Activated gamma-delta T cell treated with anti-CD3 and anti-CD28 coated beads, Interleukin-2, amount 50 U/mL, for 16 hours (primary cell): ENCODE measurements around the gene ALOX12.
A peak's percentile ranks its signal among the peaks of the same experiment; 100 is the strongest.

Experiments
- DNase-seq: peaks from one replicate; pipeline ENCODE4 v3.0.0-alpha.2; 2020; ENCODE audit warnings: low read depth

Gene ALOX12

DNA sequence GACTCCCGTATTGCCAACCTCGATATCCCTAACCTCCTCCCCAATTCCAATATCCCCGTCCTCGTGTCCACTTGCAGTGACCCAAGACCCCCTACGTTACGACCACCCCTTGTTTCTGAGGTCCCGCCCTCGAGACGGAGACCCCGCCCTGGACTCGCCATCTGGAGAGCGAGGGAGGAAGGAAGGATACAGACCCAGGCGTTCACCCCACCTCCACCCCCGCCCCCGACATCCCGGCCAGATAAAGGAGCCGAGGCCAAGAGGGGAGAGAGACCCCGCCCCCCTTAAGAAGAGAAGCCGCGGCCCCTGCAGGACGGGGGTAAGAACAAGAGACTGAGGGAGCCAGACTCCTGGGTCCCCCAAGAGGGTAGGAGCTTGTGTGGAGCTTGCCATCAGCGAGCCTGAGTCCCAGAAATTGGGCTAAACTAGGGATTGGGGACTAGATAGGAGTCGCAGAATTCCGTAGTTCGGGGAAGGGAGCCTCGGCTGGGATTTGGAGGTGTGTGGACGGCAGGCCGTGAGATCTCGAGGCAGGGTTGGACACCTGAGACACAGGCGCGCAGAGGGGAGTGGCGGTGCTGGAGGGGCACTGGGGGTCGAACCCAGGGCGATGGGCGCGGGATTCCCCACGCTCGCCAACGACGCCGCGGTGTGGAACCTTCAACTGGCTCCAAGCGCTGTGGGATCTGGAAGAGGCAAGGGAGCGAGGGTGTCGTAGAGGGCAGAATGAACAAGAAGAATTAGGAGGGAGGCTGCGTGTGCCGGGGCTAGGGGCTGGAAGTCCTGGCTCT lies 27.1 kb downstream of the ALOX12 start, which contains the start of gene BCL6B:
Gene BCL6B, plus strand, starts transcription at position 270 of the 791 bp plus-strand sequence. CDS start 622 bp downstream, outside the sequence.
- no peak for DNase-seq

DNA sequence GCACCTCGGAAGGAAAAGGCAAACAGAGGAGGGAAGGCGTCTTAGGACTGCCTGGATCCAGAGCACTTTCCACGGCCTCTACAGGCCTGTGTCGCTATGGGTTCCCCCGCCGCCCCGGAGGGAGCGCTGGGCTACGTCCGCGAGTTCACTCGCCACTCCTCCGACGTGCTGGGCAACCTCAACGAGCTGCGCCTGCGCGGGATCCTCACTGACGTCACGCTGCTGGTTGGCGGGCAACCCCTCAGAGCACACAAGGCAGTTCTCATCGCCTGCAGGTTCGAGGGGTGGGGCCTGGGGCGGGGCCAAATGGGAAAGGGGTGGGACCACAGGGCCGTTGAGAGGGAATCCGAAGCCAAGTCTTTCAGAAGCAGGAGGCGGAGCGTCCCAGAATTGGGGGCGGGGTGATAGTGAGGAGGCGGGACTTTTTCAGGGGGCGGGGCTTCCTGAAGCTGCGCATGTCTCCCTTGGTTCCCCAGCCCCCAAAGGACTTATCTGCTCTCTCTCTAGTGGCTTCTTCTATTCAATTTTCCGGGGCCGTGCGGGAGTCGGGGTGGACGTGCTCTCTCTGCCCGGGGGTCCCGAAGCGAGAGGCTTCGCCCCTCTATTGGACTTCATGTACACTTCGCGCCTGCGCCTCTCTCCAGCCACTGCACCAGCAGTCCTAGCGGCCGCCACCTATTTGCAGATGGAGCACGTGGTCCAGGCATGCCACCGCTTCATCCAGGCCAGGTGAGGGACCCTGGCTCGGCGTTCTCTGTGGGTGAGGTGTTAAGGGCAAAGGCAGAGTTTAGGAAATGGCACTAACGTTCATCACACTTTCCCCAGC lies 27.9 kb downstream of the ALOX12 start:
- DNase-seq, result peak; percentile 85

DNA sequence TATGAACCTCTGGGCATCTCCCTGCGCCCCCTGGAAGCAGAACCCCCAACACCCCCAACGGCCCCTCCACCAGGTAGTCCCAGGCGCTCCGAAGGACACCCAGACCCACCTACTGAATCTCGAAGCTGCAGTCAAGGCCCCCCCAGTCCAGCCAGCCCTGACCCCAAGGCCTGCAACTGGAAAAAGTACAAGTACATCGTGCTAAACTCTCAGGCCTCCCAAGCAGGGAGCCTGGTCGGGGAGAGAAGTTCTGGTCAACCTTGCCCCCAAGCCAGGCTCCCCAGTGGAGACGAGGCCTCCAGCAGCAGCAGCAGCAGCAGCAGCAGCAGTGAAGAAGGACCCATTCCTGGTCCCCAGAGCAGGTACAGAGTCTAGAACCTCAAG lies 28.5 kb downstream of the ALOX12 start:
- DNase-seq, result no peak

DNA sequence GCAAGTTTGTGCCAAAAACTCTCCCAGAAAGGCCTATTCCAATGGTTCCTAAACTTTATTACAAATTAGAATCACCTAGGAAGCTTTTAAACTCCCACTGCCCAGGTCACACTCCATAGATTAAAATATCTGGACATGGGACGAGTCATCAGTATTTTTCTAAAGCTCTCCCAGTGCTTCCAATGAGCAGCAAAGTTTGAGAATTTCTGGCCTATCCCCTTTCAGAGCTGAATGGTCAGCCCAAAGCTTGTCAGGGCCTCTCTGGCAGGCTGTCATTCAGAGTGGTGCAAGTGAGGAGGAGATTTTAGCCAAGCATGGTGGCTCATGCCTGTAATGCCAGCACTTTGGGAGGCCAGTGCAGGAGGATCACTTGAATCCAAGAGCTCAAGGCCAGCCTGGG lies 29.4 kb downstream of the ALOX12 start:
- no peak for DNase-seq

DNA sequence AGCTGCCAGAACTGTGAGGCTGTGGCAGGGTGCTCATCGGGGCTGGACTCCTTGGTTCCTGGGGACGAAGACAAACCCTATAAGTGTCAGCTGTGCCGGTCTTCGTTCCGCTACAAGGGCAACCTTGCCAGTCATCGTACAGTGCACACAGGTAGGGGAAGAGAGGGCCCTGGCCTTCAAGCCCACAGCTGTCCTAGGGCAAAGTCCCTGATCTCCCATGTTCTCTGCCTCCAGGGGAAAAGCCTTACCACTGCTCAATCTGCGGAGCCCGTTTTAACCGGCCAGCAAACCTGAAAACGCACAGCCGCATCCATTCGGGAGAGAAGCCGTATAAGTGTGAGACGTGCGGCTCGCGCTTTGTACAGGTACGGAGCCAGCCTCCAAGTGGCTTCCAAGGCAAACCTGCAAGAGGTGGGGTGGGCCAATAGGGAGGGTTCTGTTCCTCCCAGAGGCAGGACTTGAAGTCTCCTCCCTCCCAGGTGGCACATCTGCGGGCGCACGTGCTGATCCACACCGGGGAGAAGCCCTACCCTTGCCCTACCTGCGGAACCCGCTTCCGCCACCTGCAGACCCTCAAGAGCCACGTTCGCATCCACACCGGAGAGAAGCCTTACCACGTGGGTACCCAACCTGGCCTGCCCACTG lies 30.7 kb downstream of the ALOX12 start:
- no peak for DNase-seq

DNA sequence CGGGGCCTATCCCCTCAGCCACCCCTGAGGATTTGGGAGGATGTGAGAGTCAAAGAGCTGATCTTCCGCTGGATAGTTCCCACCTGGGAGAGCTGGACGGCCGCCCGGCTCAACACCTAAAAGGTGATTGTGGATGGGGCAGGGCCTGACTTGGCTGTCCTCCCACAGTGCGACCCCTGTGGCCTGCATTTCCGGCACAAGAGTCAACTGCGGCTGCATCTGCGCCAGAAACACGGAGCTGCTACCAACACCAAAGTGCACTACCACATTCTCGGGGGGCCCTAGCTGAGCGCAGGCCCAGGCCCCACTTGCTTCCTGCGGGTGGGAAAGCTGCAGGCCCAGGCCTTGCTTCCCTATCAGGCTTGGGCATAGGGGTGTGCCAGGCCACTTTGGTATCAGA lies 31.5 kb downstream of the ALOX12 start:
- DNase-seq, result no peak

DNA sequence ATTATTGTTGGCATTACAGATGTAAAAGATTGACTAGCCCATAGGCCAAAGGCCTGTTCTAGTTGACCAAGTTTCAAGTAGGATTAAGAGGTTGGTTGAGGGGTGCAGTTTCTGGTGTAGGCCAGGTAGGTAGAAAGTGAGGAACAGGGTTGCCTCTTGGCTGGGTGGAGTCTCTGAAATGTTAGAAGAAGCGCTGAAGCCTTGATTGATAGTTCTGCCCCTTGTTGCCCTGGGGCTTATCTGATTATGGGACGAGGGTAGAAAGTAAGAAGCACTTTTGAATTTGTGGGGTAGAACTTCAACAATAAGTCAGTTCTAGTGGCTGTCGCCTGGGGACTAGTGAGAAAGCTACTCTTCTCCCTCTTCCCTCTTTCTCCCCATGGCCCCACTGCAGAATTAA lies 33.2 kb downstream of the ALOX12 start:
- no peak for DNase-seq

DNA sequence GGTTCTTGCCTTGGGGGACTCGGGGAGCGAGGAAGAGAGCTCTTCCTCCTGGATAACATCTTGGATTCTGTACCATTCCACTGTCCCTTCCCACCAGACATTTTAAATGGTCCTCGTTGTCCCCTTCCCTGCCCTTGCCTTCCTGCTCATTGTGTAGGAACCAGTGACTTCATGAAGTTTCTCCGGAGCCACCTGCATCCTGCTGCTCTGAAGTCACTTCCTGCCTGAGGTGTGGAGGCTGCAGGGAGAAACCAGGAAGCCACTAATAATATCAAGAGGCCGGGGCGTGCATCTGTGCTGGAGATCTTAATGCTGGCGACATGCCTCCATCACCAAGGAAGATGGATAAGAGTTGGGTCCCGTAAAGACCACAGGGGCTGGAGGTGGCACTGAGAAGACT lies 33.8 kb downstream of the ALOX12 start:
- no peak for DNase-seq

DNA sequence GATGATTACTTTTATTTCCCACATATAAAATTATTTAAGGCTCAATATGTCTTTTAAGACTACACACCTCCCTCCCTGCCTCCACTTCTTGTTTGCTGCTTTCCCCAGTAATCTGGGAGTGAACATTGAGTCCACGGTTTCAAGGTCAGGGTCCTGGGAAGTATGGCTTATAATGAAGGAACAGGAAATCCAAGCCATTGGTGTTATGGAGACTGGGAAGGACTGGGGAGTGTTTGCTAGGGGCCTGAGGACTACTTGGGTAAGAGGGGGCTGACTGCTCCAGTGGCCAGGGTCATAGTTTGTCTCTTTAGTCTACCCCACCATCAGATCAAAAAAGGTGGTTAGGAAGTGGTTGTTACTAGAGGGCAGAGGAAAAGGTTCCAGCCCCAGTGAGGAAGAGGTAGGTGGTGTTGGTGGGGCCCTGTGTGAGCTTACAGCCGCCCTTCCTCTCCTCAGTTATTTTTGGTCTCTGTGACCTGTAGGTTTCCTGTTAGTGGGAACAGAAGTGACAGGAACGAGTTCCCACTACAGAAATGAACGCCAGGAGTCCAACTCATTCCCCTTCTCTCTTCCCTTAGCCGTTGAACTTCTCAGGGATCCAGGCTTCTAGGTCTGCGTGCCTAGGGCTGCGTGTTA lies 39.2 kb downstream of the ALOX12 start:
- DNase-seq, result no peak

DNA sequence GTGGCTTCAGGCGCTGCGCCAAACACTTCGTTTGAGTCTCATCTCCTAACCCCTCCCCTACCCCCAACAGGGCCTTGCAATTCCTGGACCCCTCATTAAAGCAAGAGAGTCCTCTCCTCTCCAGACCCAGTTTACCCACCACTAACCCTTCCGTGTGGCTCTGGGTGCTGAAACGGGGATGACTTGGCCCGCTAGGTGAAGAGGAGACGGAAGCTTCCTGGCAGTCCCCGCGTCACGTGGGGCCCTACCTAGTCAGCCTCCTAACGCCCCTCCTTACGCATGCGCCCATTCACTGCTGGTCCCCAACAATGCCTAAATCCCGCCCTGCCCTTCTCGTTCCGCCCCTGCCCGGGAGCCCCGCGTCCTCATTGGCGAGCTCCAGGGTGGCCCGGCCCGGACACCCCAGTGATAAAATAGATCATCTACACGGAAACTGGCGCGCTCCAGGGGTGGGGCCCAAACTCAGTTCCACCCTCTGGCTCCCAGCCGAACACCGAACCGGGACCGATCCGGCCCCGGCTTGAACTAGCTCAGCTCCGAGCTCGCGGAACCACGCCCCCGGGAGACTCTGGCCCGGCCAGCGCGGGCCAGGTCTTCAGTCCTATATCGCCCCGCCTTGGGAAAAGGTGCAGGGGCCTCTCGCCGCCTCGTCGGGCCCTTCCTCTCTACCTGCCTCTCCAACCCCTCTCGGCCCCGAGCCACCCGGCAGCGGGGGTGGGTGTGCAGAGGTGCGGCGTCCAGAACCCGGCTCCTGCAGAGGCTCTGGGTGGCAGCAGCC lies 39.9 kb downstream of the ALOX12 start, which contains the start of gene SLC16A13:
Gene SLC16A13, plus strand, starts transcription at position 425 of the 778 bp plus-strand sequence. CDS start 368 bp downstream, outside the sequence.
- DNase-seq, result peak; percentile 96

DNA sequence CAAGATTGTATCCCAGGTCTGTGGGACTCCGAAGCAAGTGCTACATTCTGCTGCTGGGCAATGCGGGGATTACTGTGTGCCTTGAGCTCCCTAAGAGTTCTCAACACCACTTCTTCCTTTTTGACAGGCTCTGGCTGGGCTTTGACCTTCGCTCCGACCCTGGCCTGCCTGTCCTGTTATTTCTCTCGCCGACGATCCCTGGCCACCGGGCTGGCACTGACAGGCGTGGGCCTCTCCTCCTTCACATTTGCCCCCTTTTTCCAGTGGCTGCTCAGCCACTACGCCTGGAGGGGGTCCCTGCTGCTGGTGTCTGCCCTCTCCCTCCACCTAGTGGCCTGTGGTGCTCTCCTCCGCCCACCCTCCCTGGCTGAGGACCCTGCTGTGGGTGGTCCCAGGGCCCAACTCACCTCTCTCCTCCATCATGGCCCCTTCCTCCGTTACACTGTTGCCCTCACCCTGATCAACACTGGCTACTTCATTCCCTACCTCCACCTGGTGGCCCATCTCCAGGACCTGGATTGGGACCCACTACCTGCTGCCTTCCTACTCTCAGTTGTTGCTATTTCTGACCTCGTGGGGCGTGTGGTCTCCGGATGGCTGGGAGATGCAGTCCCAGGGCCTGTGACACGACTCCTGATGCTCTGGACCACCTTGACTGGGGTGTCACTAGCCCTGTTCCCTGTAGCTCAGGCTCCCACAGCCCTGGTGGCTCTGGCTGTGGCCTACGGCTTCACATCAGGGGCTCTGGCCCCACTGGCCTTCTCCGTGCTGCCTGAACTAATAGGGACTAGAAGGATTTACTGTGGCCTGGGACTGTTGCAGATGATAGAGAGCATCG lies 42.4 kb downstream of the ALOX12 start:
- no peak for DNase-seq

DNA sequence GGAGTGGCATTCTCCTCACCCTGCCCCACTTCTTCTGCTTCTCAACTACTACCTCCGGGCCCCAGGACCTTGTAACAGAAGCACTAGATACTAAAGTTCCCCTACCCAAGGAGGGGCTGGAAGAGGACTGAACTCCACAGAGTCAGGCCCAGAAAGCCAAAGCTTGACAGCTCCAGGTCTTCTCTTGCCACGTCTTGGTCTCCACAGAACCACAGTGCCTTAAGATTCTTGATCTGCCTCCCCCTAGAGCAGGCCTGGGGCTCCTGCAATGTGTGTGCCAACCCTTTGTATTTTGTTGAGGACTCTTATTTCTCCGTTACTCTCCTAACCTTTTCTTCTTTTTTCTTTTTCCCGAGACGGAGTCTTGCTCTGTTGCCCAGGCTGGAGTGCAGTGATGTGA lies 44.0 kb downstream of the ALOX12 start:
- no peak for DNase-seq

DNA sequence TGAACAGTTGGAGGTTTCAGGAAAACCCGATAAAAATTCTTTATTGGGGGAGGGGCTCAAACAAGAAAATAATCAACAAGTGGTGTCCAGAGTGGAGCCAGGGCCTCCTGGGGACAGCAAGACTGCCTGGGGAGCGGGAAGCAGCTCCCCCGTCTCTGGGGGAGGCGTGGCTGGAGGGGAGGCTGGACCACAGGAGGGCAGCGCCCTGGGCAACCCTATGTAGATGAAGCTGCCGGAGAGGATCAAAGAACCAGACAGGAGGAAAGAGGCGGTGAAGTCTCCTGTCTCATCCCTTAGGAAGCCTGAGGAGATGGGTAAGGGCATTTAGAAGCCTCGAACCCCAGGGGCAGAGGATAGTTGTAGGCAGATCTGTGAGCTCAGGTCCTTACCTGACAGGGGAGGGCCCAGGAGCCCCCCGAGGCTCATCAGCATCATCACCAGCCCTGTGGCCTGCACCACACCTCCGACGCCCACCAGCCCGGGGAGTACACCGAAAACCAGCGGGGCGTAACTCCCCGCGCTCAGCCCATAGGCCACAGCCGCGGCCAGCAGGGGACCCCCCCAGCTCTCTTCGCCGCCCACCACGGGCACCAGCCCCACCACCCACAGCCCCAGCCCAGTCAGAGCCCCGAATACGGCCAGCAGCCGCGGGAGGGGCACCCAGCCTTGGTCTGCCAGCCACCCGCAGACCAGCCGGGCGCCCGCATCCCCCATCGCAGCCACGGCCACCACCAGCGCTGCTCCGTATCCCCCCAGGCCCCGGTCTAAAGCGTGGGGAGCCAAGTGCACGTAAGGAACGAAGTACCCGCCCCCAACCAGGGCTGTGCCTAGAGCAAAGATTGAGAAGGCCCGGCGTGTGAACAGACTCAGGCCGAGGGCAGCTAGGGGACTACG lies 46.0 kb downstream of the ALOX12 start:
- DNase-seq, result no peak

DNA sequence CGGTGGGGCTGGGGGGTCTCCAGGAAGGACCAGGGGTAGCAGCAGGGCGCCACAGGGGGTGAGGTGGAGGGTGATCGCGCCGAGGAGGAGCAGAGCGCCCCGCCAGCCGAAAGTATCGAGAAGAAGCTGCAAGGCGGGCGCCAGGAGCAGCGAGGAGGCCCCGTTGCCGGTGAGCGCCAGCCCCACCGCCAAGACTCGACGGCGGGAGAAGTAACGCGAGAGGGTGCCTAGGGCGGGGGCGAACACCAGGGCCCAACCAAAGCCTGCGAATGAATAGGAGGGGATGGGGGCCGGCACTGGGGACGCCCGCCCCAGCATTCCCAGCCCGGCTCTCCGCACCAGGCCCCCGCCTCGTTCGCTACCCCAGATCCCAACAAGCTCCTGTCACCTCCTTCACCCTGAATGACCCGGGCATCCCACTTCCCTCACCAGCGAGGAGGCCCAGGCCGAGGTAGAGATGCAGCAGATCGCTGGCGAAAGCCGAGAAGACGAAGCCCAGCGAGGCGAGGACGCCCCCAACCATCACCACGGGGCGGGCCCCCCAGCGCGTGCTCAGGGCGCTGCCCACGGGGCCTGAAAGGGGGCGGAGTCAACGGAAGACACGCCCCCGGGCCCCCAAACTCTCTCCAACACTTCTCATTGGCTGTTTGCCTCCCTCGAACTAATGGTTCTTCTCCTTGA lies 46.8 kb downstream of the ALOX12 start:
- no peak for DNase-seq

DNA sequence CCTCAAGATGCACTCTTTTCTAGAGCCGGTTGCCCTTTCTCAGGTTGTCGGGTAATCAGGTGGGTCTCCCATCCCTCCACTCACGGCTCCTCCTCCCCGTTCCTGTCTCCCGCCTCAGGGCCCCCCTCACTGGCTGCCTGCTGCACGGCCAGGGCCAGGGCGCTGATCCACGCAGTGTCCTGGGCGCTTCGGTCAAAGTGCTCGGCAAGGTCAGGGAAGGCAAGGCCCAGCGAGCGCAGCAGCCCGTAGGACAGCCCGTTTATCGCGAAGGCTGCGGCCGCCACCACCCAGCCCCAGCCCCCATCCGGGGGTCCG lies 47.3 kb downstream of the ALOX12 start:
- no peak for DNase-seq

DNA sequence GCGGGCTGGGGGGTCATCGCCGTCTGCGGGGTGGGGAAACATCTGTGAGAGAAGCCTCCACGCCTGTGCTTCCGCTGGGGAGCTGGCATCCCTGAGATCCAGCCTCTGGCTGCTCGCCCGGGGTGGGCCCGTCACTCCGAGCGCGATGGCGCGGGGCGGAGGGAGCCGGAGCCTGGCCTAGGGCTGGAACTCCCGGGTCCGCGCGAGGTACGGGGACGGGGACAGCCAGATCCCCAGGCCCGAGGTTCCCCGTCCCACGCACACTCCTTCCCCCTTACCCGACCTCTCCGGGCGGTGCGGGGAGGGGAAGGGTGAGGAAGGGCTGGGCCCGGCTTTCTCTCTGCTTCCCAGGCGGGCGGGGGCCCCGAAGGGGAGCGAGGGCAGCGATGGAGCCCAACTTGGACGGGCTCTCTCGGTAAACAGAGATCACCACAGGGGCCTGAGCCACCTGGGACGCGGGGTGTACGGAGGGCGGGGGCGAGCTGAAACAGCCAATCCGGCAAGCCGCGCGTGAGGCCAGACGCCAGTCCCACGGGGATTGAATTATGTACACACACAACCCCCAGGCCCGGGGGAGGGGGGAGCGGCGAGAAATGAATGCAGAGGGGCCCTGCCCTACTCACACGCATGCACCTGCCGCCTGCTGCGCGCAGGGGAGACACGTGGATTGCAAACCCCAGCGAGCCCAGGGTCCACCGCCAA lies 47.8 kb downstream of the ALOX12 start, which contains the start of gene SLC16A11:
Gene SLC16A11, minus strand, starts transcription at position 596 of the 702 bp plus-strand sequence. Its CDS starts 579 bp downstream, at position 17.
- no peak for DNase-seq

DNA sequence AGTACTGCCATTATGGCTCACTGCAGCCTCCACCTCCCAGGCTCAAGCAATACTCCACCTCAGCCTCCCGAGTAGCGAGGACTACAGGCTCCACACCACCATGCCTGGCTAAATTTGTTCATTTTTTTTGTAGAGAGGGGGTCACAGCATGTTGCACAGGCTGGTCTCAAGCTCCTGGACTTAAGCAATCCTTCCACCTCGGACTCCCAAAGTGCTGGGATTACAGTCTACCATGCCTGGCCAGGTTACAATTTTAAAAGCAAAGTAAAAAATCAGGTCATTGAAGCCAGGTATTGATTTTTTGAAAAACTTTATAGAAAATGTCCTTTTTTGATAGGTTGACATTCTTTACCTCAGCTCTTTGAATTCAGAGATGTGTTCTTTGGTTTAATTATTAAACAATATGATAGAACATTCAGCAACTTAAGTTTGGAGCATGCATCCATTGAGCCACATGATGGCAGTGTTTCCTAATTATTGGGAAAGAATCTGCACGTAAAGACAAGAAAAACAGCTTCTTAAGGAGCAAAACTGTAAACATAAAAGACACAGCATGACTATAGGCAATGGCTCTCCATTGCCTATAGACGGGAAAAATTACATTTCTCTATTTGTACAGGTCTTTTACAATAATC lies 49.8 kb downstream of the ALOX12 start:
- no peak for DNase-seq
